Spleen (tissue), 11 donors: Measurements from ENCODE around the gene MON2. TPM values are rescaled to one million over a fixed set of nuclear protein-coding genes. Genes with fewer than 3 reads are reported as not detected.
A peak's percentile ranks its signal among the peaks of the same experiment; 100 is the strongest.

ENCODE experiments used
- DNase-seq: peaks from one replicate; pipeline ENCODE4 v3.0.0-alpha.2; 2020
- H3K27ac ChIP-seq, 8 donors: fragments of 200-600 bp; sonication (generic) in 7 of 8; 1 replicate in 4 of 8; 2 replicates in 4 of 8; pipeline versions ENCODE4 v1.5.0 to v1.8.0; 2016 to 2021; ENCODE audit warnings: inconsistent platforms in 4 of 8, mild to moderate bottlenecking in 4 of 8, moderate library complexity in 1 of 8
- H3K27me3 ChIP-seq, 7 donors: fragments of 200-600 bp; sonication (generic) in 6 of 7; replicated peaks in 1 of 7; 1 replicate in 4 of 7; 2 replicates in 3 of 7; pipeline versions ENCODE4 v1.5.0 to v1.8.0; 2016 to 2021; ENCODE audit warnings: inconsistent platforms in 3 of 7, mild to moderate bottlenecking in 1 of 7
- H3K36me3 ChIP-seq, 6 donors: fragments of 200-600 bp; sonication (generic) in 5 of 6; 1 replicate in 4 of 6; 2 replicates in 2 of 6; pipeline versions ENCODE4 v1.5.0 to v1.8.0; 2016 to 2021; ENCODE audit warnings: inconsistent platforms in 2 of 6
- H3K4me1 ChIP-seq, 6 donors: fragments of 200-600 bp; sonication (generic) in 5 of 6; 1 replicate in 3 of 6; 2 replicates in 3 of 6; pipeline versions ENCODE4 v1.5.0 to v1.8.0; 2016 to 2021; ENCODE audit warnings: inconsistent platforms in 3 of 6
- H3K4me3 ChIP-seq, 8 donors: fragments of 200-600 bp; sonication (generic) in 7 of 8; 1 replicate in 4 of 8; 2 replicates in 4 of 8; pipeline versions ENCODE4 v1.5.0 to v1.8.0; 2016 to 2021; ENCODE audit warnings: inconsistent platforms in 4 of 8, mild to moderate bottlenecking in 4 of 8, moderate library complexity in 2 of 8
- H3K9me3 ChIP-seq, 8 donors: fragments of 200-600 bp; sonication (generic) in 7 of 8; 1 replicate in 4 of 8; 2 replicates in 4 of 8; pipeline versions ENCODE4 v1.5.0 to v1.8.0; 2016 to 2021; ENCODE audit warnings: inconsistent platforms in 4 of 8
- CTCF ChIP-seq, 11 experiments: fragments of 200-600 bp in 7 of 11; fragments of 450-650 bp in 4 of 11; sonication (generic) in 4 of 11; IDR thresholded peaks in 8 of 11; conservative IDR thresholded peaks in 3 of 11; 1 replicate in 7 of 11; 2 replicates in 4 of 11; pipeline versions ENCODE4 v1.4.0 to v1.8.0; 2016 to 2021; ENCODE audit warnings: antibody characterized with exemption in 11 of 11, inconsistent platforms in 4 of 11, mild to moderate bottlenecking in 1 of 11
- POLR2A ChIP-seq, 3 donors: fragments of 450-650 bp; IDR thresholded peaks; one replicate each; pipeline ENCODE4 v1.5.1; 2017; ENCODE audit warnings: antibody characterized with exemption in 3 of 3, mild to moderate bottlenecking in 1 of 3
- POLR2AphosphoS5 ChIP-seq, 3 donors: sonication (generic); formaldehyde crosslinking; IDR thresholded peaks; one replicate each; pipeline ENCODE4 v1.5.1; 2017; ENCODE audit warnings: antibody characterized with exemption in 3 of 3
- WGBS, 5 donors: extraction: QIAGEN DNeasy Blood & Tissue Kit in 3 of 5; methylation state at CpG; one replicate each; pipeline versions ENCODE4 v1.1.5 to v1.1.7; 2013 to 2018; 5-methylcytosine and 5-hydroxymethylcytosine counted together
- intact Hi-C: fragments of 100-400 bp; cut with DNase I; formaldehyde crosslinking; loops from one replicate; pipeline ENCODE4 v1.15.0; 2023; ENCODE audit warnings: low total_unique reads
- polyA plus RNA-seq, 3 donors: library from polyadenylated mRNA; stranded (reverse); fragments of 200-250 nt; gene quantifications; one replicate each; pipeline ENCODE4 v1.2.1, GENCODE V29; 2013
- total RNA-seq, 7 donors: library from RNA; depleted of rRNA in 3 of 7; stranded (reverse); fragments of >200 nt in 3 of 7; fragmentation: NEBNext Ultra II Directional in 4 of 7; extraction: Animal tissue kit (Norgen Biotek cat#: 25700) in 4 of 7; gene quantifications; one replicate each; pipeline versions ENCODE4 v1.1.0 to v1.2.1, GENCODE V29; 2016 to 2021
- donor health status: healthy with polysubstance abuse.
- donor health status: DM: no; HTN: no; CAD: no; lungs with moderate emphysema.
- donor health status: DM: no; HTN: no; CAD: no.
- donor health status: Bipolar disorder and iron deficiency.
- donor health status: healthy.
- donor health status: DM: no; HTN: no; CAD: no.
- donor health status: DM: yes; HTN: yes; CAD: no.

The MON2 gene
- total and polyA plus RNA-seq, 10 donors = 10.8 to 181 (median 82.0) TPM

- H3K4me1 ChIP-seq = peaks cover 0 to 23% (median 6%) of the 10 kb centered on the region in 6 donors
- TF ChIP-seq POLR2AphosphoS5 (IDR thresholded peaks at IDR 0.05) (no peak), POLR2A (IDR thresholded peaks at IDR 0.05) (no peak), CTCF (IDR thresholded peaks at IDR 0.05 in 8 of 11, conservative IDR thresholded peaks at IDR 0.05 in 3 of 11) (no peak)
- H3K27ac ChIP-seq = peak overlapping the region in 7 of 8 donors; percentile 29 to 62 (median 50)
- H3K36me3 ChIP-seq = peaks cover 0 to 66% (median 7%) of the 10 kb centered on the region in 6 donors
- peaks cover 0 to 11% (median 0%) of the 10 kb centered on the region in 8 donors for H3K9me3 ChIP-seq
- no peak overlapping the region for H3K4me3 ChIP-seq
- intact Hi-C loops = no loop called here
- no peaks in the 10 kb centered on the region for H3K27me3 ChIP-seq
- no peak for DNase-seq
- 73 to 86% (median 75%) methylated on average over 2 of the region's 2 CpGs for WGBS, 5 donors
Measured at GRCh38 chr12:62517887-62518286, 51.3 kb downstream of the MON2 start.

GRCh38 chr12:62519043-62519442, 52.4 kb downstream of the MON2 start:
- Histone ChIP-seq H3K4me1 (peaks cover 0 to 25% (median 8%) of the 10 kb centered on the region in 6 donors), H3K27ac (peak overlapping the region in 6 of 8 donors; percentile 1 to 62 (median 54)), H3K9me3 (peaks cover 0 to 3% (median 0%) of the 10 kb centered on the region in 8 donors), H3K27me3 (no peaks in the 10 kb centered on the region), H3K4me3 (no peak overlapping the region), H3K36me3 (peaks cover 0 to 55% (median 6%) of the 10 kb centered on the region in 6 donors)
- WGBS, 5 donors = 76 to 88% (median 84%) methylated on average over 5 of the region's 5 CpGs
- intact Hi-C loops = no loop called here
- no peak for DNase-seq
- TF ChIP-seq POLR2A (IDR thresholded peaks at IDR 0.05) (no peak), CTCF (IDR thresholded peaks at IDR 0.05 in 8 of 11, conservative IDR thresholded peaks at IDR 0.05 in 3 of 11) (no peak), POLR2AphosphoS5 (IDR thresholded peaks at IDR 0.05) (peak in 1 of 3 donors; percentile 15)

GRCh38 chr12:62520361-62520760, 53.7 kb downstream of the MON2 start:
- DNase-seq = no peak
- TF ChIP-seq POLR2A (IDR thresholded peaks at IDR 0.05) (no peak), CTCF (IDR thresholded peaks at IDR 0.05 in 8 of 11, conservative IDR thresholded peaks at IDR 0.05 in 3 of 11) (no peak), POLR2AphosphoS5 (IDR thresholded peaks at IDR 0.05) (no peak)
- Histone ChIP-seq H3K36me3 (peaks cover 0 to 57% (median 6%) of the 10 kb centered on the region in 6 donors), H3K4me3 (no peak overlapping the region), H3K9me3 (no peaks in the 10 kb centered on the region), H3K27ac (peak overlapping the region in 4 of 8 donors; percentile 48 to 62 (median 60)), H3K27me3 (no peaks in the 10 kb centered on the region), H3K4me1 (peaks cover 0 to 37% (median 11%) of the 10 kb centered on the region in 6 donors)
- WGBS, 5 donors = 88 to 93% (median 89%) methylated on average over 5 of the region's 5 CpGs
- intact Hi-C loops = no loop called here

GRCh38 chr12:62522984-62523383, 56.4 kb downstream of the MON2 start:
- Histone ChIP-seq H3K36me3 (peaks cover 0 to 78% (median 6%) of the 10 kb centered on the region in 6 donors), H3K9me3 (no peaks in the 10 kb centered on the region), H3K4me1 (peaks cover 0 to 30% (median 5%) of the 10 kb centered on the region in 6 donors), H3K27ac (no peak overlapping the region), H3K27me3 (no peaks in the 10 kb centered on the region), H3K4me3 (no peak overlapping the region)
- no peak for DNase-seq
- intact Hi-C loops = no loop called here
- no peak for TF ChIP-seq POLR2A (IDR thresholded peaks at IDR 0.05)
- WGBS, 5 donors = 86 to 100% (median 95%) methylated on average over 2 of the region's 2 CpGs
